Measurements from ENCODE around the gene RNF144A.

- TF ChIP-seq CTCF (IDR thresholded peaks at IDR 0.05; ENCODE audit: low read depth, low read length) (no peak), MAX (IDR thresholded peaks at IDR 0.05; ENCODE audit: low read depth, low read length) (no peak), POLR2A (IDR thresholded peaks at IDR 0.05; ENCODE audit: extremely low read depth, insufficient read length) (no peak), MYC (IDR thresholded peaks at IDR 0.05; ENCODE audit: low read depth, low read length) (no peak)
Measured at GRCh38 chr2:6879011-6879410, 38.2 kb upstream of the RNF144A start.

Data from NB4 (cell line).